ENCODE results near the gene PGM1. TPM values are rescaled to one million over a fixed set of nuclear protein-coding genes. Genes with fewer than 3 reads are reported as not detected.

PGM1 gene
- polyA plus RNA-seq, 10 donors: 45.2 to 71.3 (median 67.1) TPM

DNA sequence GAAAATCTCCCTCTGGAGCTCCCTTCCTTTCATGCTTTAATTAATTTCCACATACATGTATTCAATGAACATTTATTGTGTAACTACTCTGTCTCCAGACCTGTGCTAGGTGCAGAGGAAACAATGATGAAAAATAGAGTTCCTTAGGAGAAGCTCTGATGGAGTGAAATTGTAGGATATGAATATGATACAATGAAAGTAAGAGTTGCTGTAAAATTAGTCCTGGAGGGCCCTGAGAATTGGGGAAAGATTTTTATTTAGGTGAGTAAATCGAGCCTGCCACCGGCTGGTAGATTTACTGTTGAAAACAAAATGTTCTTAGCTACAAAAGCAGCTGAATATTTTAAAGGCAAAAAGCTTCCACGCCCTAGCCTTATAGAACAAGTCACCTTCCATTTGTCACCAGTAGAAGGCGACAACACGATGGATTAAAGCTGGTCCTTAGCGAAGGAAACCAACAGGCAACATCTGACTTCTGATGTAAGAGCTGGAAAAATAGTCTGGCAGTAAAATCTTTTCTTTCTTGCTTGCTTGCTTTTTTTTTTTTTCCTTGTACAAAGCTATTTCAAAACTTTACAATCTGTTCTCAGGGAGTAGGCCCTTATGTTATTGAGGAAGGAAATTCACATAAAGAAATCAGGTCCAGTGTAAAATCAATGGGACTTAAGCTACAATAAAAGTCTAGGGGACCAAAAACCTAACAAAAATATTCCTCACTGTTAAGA lies 98.7 kb downstream of the PGM1 start:
- DNase-seq: peak; percentile 91 to 95 (median 92)

DNA sequence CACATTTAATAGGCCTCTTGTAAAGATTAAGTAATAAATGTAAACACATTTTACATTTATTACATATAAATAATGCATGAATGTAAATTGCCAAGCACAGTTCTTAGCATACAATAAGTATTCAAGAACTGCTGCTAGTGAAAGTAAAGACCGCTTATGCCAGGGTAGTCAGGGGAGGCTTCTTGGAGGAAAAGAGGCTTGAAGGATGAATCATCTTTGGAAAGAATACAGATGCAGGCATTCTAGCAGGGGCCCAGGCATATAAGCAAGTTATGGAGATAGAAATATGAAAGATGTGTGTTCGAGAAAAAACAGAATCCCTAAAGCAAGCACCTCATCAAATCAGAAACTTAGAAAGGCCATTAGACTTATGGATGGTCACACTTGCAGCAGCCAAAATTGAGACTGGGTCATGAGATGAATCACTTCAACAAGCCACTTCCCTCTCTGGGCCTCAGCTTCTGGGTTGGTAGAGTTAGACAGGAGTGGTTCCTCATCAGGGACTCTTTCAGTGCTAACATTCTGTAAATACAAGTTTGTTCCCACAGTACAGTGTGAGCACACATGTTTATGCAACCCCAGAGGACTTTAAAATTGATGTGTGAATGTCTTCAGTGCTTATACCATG lies 100.8 kb downstream of the PGM1 start:
- DNase-seq: no peak

DNA sequence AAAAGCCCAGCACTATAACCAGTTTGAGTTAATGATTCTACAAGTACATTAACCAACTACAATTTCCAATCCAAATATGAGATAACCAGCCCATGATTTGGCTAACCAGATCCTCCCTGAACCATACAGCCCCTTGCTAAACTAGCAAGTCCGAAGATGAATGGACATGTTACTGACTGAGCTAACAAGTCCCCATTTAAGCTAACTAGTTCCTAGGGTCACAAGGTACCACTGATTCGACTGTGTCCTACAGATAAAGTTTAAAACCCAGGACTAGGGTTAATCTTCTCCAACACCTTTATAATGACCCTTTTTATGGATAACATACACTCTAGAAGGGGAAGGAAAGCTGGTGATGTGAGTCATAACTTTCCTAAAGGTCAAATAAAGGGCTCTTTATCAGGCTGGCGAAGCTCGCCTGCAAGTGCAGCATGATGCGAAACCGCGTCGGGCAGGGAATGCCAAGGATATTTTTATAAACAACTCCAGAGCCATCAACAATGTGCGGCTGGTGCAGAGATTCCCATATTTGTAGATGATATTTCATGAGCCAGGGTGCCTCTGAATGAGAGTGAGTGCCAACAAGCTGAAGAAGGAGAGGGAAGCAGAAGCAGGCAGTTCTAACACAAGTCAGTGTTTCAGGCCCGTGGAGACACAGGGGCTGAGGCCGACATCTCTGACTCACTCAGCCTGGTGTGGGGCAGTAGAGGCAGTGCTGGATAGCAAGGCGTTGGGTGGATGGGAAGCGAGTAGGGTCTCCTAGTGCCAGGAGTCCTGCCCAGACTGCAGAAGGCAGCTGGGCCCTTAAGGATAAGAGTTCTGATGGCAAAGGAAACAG lies 105.0 kb downstream of the PGM1 start:
- DNase-seq: no peak

DNA sequence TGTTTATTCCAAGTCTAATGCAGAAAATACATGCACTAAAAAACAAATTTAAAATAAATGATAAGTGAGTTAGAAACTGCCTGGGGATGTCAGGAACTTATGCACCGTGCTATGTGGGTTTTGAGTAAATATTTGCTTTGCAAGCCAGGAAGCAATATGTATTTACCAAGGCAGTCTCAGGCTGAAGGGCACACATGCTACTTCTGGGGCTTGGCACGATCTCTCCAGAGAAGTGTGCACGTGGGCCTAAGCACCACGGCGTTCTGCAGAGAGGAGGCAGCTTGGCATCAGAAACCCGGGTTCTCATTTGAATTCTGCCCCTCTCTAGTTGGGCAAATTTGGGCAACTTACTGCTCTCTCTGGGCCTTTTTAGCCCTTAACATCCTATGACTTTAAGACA lies 108.0 kb downstream of the PGM1 start:
- DNase-seq: no peak

DNA sequence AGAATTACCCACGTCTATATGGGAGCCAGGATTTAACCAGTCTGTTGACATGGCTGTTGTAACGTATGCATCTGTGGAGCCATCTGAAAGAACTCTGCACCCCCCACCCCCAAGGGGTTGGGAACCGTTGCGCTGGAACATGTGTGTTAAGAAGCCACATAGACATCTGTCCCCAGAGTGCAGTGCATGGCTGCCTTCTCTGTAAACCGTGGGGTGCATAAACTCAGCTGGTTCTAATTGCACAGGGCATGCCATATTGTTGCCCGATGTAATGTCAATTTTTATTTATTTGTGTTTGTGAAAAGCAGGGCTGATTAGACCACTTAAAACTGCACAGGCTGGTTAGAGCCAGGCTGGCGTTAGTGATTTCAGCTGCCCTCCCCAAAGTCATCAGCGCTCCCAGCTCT lies 110.5 kb downstream of the PGM1 start:
- DNase-seq: peak in 1 of 3 donors; percentile 40

DNA sequence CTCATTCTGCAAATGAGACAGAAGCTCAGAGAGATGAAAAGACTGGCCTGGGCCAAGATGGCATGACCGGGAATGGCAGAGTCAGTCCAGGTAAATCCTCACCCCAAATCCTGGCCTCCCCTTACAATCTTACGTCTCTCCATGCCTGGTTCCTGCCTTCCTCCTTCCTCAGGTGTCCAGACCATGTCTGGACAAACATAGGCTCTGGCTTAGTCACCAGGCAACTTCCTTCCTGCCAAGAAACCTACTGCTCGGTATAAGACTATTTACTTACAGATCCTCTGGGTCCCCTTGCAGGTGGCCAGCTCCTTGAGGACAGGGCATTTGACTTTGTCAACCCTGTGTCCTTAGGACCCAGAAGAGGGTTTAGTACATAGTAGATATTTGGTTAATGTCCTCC lies 111.2 kb downstream of the PGM1 start:
- no peak for DNase-seq

DNA sequence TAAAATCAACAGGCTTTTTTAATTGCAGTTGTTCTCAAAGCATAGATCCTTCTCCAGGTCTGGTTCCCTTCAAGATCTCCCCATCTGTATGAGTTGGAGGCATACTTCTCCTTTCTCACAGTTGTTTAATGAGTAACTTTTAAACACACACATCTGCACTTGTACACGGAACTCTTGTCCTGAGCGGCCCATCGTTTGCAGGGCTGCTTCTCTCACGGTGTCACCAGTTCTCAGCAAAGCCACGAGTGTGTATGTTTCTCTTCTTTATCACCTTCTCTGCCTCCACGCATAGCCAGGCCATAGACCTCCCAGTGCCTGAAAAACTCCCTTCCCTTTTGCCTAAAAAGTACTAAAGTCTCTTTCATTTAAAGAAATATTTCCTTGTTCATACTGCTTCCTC lies 111.9 kb downstream of the PGM1 start:
- DNase-seq: no peak

DNA sequence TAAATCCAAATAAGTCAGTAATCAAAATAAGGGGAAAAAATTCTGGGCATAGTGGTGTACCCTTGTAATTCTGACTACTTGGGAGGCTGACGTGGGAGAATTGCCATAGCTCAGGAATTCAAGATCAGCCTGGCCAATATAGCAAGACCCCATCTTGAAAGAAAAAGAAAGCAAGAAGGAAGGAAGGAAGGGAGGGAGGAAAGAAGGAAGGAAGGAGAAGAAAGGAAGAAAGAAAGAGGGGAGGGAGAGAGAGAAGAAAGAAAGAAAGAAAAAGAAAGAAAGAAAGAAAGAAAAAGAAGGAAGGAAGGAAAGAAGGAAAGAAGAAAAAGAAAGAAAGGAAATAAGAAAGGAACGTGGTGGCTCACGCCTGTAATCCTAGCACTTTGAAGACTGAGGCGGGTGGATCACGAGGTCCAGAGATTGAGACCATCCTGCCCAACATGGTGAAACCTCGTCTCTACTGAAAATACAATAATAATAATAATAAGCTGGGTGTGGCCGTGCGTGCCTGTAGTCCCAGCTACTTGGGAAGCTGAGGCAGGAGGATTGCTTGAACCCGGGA lies 116.1 kb downstream of the PGM1 start:
- DNase-seq: no peak

Other genes with a start within 250 kb of the PGM1 start
- 10 to 100 TPM; 11.9 to 22.2 (median 17.6) TPM for gene ALG6, start 225.8 kb upstream of the PGM1 start, polyA plus RNA-seq (ENCODE audit: insufficient read length in 10 of 10)
- gene ITGB3BP, start 70.2 kb upstream of the PGM1 start, polyA plus RNA-seq (ENCODE audit: insufficient read length in 10 of 10): 10 to 100 TPM; 22.1 to 43.8 (median 28.6) TPM
- 10 to 100 TPM in 3 of 10 donors, 1 to 10 TPM in 7; 6.5 to 13.5 (median 9.4) TPM for gene EFCAB7, start 69.9 kb upstream of the PGM1 start, polyA plus RNA-seq (ENCODE audit: insufficient read length in 10 of 10)
- 10 to 100 TPM; 10.4 to 26.5 (median 14.0) TPM for gene ROR1, start 180.6 kb downstream of the PGM1 start, polyA plus RNA-seq (ENCODE audit: insufficient read length in 10 of 10)